Erythroblast (primary cell): ENCODE results near the gene MTG2.

Source experiments
- GATA1 ChIP-seq: IDR thresholded peaks from 2 replicates; pipeline ENCODE4 v1.6.1; 2011; ENCODE audit warnings: low read depth, mild to moderate bottlenecking, control low read depth, low read length, moderate library complexity
- POLR2A ChIP-seq: IDR thresholded peaks from 2 replicates; pipeline ENCODE4 v1.6.1; 2011; ENCODE audit warnings: mild to moderate bottlenecking, low read length

- TF ChIP-seq POLR2A = no peak
- no peak for TF ChIP-seq GATA1
These were observed 41.8 kb upstream of the MTG2 start for GRCh38 chr20:62141043-62141396.
